GM18520 (cell line): ENCODE data around the gene SLCO2A1.

Experiments used
- ATAC-seq: cut with Tn5 transposase; IDR thresholded peaks from one replicate; pipeline ENCODE4 v1.9.1; 2021; ENCODE audit not compliant: unreplicated experiment

The SLCO2A1 gene

DNA sequence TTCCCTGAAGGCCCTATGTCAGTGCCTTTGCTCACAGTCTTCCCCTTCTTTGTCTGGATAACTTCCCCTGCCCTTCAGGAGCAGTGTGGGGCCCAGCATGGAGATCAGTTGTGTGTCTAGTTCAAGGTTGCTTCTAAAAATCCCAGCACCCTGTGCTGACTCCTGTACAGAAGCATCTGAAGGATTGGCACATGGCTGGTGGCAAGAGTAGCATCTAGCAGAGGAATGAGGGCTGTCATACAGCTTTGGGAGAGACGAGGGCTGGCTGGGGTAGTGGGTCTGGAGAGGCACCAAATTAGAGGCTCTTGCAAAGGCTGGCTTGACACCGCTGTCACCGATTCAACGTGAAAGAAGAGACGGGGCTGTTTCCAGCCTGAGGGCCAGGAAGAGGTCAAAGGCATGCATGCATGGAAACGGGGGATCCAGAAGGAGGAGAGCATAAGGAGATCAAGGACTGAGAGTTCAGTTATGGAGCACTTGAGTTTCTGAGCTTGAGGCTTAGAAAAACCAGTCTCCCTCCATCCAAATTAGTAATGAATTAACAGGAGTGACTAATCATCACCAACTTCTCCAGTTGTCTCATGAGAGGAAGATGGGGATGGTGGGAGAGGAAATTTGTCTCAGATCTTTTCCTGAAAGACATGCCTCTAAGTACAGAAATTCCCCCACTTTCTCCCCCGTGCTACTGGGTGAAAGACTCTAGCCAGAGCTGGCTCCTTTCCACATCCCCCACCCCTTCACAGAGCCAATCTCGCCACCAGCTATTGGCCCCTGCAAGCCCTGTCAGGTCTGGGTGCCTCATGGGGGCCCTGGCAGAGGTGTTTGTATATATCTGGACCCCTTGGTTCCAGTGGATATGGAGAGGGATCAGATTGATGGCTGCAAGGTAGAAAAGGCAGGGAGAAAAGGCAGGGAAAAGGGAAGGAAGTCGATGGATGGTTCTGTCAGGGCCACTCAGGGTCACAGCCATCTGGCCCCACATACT is 45.9 kb downstream of the SLCO2A1 start:
- ATAC-seq, result no peak

DNA sequence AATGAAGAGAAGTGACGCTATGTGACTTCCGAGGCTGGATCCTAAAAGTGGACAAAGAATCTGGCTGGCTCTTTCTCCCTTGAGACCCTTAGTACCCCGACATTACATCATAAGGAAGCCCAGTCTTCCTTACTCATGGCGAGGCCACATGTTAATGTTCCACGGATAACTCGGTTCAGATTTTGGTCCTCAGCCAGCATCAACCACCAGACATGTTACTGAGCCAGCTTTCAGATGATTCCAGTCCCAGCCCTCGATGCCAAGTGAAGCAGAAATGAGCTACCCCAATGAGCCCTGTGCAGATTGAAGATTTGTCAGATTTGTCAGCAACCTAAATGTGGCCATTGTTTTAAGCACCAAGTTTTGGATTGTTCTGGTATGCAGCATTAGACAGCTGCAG is 46.6 kb downstream of the SLCO2A1 start:
- ATAC-seq, result no peak

DNA sequence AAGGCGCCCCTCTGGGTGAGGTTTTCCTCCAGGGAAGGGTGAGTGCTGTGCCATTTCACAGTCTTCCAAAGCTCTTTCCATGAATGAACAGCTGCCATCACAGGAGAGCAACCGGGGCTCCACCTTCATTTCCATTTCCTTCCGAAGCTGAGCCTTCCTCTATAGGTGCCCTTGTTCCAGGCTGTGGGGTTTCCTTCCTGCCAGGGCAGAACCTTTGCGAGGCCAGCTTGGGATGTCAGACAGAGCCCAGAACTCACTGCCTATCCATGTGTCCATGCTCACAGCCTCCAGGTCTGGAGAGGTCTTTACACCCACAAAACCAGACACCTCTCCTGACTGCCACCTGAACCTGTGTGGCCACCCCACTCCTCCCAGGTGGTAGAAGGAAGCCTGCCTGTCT is 49.2 kb downstream of the SLCO2A1 start:
- ATAC-seq, result no peak

DNA sequence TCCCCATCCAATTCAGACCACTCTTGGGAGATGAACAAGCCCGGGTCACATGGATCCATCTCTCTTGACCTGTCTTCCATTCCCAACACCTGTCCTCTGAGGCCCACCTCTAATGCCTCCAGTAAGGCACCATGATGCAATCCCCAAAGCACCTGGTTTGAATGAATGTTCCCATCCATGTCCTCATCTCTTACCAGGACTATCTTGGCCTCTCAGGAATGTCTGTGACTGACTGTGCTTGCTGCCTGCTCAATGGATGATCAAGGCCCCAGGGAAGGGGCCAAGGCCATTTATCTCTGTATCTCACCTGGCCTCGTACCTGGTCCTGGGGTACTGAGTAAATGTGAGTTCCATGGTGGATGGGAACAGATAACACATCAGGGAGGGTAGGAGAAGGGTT is 49.7 kb downstream of the SLCO2A1 start:
- no peak for ATAC-seq

DNA sequence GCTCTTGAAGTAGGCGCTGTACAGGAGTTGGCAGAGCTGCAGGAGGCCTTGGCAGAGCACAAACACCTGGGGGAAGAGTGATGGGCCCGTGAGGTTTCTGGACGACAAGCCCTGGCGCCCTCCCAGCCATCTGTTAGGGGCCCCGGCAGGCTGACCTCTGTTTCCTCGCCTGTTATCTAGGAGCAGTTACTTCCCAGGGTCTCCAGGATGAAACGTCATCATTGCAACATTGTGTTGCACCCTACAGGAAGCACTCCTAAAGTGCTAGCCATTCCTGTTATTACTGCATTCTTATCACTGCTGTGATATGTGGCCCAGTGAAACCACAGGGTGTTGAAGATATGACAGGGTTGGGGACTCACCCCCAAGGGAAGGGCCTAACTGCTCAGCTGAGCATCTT is 50.2 kb downstream of the SLCO2A1 start:
- ATAC-seq, result no peak

DNA sequence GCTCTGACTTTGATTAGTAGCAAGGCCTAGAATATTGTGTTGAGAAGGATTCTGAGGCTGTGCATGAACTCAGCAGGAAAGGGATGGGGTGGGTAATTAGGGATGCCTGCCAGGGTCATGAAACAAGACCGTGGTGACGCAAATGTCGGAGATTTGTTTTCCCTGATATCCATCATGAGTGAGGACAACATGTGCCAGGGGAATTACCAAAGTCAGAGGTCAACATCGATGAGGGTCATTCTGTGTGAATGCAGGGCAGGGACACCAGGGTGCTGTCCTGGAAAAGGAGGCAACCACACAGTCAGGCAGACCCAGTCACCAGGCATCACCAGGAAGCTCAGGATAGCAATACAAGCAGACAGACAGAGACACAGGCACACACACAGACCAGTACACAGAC is 52.2 kb downstream of the SLCO2A1 start:
- no peak for ATAC-seq

DNA sequence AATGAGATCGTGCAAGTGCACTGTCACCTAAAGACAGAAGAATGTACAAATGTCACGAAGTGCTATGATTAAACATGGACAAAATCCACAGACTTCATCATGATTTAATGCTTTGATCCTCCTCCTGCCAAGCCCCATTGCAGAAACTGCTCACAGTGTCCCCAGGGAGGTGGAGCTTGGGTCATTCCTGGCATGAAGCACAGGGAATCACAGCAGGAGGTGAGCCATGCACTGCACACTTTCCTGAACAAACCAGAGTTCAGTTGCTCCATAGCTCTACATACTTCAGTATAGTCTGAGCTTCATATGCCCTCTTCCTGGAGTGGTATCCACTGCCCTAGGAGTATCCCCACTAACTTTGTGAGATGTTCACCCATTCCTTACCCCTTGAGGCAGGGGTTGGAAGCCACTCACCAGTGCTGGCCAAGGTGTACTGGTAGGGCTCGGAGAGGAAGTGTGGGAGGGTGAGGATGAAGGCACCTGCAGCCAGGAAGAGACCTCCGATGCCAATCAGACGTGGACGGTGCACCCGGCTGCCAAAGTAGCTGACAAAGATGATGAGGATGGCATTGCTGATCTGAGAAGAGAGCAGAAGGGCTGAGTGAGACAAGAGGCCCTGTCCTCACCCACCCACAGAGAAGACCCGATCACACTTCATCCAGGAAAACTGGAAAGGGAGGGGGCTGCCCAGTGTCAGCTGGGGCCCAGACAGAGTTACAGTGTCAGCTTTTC is 56.3 kb downstream of the SLCO2A1 start:
- ATAC-seq, result no peak

DNA sequence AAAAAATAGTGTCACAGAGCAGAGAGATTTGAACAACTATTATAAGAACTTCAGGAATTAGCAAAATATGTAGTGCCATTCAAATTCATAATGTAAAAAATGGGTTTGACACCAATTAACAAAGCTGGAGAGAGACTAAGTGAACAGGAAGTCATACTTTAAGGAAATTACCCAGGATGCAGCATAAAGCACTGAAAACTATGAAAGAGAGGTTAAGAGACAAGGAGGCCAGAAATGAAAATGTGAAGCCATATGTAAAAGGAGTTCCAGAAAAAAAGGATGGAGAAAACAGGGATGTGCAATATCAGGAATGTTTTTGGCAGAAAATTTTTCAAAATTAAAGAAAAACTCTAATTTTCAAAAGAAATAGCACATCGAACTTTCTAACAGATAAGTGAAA is 57.6 kb downstream of the SLCO2A1 start:
- ATAC-seq, result no peak

DNA sequence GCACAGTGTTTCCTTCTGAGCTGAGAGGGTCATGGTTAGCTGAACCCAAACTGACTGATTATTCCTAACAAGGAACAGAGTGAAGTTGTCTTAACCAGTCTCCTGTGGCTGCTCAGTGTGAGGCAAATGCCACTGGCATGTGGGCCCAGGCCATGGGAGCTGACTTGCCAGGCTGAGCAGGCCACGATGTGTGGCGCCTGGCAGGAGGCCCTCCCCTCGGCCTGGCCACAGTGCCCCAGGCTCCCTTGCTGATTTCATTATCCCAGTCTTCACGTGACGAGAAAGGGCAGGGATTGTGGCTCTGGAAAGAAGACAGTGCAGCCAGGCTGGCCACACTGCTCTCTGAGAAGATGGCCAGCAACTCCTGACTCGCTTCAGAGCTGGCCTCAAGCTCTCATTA is 58.8 kb downstream of the SLCO2A1 start:
- ATAC-seq, result no peak

DNA sequence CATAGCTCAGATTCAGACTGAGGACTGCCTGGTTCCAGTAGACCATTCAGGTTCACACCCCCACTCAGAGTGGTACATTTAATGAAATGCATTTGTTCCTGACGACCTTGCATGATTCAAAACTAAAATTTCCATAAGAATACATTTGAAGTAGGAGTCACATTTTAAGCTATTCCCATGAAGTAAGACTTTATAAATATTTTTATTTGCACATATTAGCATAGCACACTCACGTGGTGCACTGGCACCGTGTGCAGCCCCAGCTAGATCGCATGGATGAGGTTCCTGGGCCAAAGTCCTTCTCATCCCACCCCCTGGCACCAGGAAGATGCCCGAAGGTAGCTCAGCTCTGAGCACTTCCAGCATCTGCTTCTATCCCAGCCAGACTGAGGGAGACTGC is 59.4 kb downstream of the SLCO2A1 start:
- no peak for ATAC-seq

DNA sequence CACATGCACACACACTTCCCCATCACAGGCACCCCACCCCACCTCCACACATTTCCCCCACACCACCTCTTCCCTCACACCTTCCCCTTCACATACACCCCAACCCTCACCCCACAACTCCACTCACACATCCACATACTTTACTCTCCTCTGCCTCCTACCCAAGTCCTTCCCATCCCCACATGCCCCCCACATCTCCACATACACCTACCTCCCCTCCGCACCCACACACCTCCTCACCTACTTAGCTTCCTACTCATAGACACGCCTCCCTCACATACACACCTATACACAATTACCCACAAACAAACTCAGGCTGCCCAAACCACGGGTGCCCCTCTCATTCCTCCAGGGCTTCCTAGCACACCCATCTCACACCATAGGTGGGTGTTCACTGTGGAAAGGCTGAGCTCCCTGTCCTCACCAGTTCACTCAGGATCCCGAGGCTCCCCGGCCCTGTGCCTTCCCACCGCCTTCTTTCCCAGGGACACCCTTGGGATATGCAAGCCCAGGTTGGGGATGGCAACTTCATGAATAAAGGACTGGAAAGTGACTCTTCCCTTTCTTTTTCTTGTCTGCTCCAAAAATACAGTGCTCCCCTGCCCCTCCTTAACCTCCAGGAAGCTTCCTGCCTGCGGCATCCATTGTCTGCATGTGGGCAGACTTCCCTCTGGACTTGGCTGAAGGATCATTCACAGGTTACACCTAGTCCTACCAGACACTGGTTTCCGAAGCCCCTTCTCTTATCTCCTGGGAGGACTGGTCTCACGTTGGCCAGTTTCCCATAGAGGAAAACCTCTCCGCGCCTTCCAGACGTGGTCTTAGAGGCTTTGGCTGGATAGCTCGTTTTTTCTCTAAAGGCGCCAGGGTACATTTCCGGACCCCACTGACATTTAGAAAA is 61.5 kb downstream of the SLCO2A1 start:
- no peak for ATAC-seq

DNA sequence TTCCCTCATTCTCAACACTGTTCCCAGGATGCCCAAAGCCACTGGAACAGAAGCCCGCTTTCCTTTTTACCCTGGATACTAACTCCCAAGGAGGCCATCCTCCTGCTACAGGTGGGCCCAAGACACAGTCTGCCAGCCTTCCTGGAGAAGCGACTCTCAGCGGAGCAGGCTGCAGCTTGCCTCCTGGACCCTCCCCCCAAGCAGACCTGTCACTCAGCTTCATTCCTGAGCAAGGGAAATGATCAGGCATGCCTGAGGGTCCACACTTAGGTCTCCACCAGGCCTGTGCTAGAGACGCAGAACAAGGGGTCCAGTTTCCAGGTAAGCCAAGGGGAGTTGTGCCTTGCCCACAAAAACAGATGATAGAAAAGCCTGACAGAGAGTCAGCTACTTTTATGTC is 62.8 kb downstream of the SLCO2A1 start:
- ATAC-seq, result no peak

DNA sequence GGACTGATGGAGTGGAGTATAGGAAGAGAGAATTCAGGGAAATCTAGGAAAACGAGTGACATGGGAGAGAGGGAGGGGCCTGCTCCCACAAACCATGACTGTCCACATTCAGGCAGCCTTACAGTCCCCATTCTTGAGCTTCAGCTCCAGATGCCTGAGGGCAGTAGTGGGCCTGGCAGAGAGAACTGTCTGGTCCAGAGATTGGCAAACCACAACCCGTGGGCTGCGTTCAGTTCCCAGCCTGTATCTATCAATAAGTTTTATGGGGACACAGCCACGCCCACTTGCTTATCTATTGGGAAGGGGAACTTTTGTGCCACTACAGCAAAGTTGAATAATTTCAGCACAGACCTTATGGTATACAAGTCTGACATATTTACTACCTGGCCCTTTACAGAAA is 63.8 kb downstream of the SLCO2A1 start:
- ATAC-seq, result no peak

DNA sequence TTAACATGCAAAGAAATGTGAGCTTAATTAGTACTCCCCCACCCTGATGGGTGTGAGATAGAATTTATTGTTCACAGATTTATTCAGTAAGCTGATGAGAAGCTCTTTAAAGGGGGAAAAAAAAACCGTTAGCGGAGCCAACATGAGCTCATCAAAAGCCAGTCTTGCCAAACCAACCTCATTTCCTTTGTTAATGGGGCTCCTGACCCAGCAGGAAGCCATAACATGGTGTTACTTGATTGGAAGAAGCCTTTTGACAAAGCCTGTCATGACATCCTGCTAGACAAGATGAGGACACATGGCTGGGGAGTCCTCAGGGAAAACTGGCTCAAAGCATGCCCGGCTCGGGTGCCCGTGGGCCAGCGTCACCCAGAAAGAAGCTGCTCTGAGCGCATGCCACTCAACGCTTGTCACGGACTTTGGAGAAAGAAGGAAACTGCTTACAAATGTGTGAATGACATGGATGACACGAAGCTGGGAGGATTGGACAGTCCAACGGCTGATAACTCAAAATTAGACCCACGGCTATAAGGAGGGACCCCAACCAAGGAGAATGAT is 64.6 kb downstream of the SLCO2A1 start:
- ATAC-seq, result no peak

DNA sequence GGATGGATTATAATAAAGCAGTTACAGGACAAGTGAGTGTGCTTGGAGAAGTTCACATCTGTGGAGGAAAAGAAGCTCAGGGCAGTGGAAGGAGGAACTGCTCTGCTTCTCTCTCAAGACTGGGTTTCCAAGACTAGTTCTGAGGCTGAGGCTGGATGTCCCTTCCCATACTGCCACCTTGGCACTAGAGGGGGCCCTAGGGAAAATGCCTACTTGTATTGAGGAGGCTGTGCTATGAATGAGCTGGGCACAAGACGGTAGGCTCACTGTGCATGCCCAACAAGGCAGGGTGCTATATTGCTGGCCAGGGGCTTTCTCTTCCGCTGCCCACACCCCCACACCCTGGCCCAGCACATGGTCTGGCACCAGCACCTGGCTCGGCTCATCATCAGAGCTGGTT is 65.2 kb downstream of the SLCO2A1 start:
- no peak for ATAC-seq

DNA sequence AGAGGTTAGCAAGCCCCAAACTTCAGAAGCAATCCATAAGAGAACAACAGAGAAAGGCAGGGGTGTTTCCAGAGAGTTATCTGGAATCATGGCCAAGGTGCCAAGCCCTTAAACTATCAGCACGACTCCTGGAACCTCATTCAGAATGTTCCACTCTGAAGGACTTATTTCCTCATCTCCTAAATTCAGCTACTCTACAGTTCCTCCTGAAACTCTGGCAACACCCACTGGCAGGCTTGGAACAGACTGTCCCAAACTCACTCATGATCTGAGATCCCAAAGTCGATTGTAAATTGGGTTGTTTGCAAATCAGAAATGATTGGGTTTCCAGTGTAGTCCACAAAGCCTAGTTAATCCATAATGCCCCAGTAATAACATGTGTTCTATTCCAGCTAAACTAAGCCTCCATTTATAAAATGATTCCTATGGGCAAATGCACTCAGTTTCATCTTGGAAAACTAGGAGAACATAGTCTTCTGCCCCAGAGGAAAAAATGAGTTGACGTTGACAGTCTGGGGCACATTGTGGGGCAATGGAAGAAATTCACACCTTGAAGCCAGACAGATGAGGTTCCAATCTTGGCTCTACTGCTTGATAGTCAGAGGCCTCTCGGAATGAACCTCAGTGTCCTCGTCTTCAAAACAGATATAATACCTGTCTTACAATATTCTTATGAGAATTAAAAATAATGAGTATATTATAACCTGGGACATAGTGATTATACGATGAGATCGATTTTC is 65.9 kb downstream of the SLCO2A1 start:
- ATAC-seq, result no peak

DNA sequence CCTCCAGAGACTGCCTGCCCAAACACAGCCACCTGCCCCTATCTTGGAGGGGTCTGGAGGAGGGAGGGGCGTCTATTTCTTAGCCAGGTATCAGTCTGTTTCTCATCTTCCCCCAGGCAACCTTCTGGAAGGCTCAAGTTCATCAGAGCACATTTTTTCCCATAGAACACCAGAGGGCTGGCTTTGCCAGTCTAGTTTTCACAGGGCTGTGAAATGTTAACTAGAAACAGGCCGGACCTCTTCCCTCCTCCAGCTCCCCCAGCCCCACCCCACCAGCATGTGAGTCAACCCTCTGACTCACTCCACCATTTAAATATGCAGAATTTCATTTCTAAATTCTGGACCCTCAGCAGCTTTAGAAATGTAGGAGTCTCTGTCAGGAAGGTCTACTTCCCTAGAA is 66.9 kb downstream of the SLCO2A1 start:
- ATAC-seq, result no peak

DNA sequence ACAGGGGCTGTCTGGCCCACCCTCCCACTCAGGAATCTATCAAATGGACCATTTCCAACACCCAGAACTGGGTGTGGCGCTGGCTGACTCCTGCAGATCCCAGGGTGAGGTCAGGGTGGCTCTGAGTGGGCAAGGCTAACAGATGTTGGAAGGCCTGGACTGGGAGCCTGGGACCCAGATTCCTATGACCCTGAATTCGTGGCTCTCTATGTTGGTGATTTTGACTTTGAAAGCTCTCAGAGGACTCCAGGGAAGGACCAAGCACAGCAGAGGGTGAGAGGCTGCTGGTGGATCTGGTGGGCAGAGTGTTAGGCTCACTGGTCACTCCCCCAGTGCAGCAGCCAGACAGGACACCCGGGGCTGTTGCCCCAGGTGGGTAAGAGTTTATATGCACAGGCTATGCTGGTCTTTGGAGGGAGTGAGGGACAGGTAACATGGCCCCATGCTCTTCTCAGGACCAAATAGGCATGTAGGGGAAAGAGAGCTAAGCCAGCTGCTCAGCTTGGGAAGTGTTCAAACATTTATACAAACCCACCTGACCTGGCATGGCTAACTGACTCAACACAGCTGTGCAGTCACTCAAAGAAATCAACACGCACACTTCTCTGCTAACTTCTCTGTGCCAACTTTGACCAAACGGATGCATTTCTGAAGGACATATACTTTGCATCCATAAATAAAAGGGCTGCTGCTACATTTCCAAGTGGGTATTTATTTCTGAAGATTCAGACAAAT is 71.5 kb downstream of the SLCO2A1 start:
- no peak for ATAC-seq

DNA sequence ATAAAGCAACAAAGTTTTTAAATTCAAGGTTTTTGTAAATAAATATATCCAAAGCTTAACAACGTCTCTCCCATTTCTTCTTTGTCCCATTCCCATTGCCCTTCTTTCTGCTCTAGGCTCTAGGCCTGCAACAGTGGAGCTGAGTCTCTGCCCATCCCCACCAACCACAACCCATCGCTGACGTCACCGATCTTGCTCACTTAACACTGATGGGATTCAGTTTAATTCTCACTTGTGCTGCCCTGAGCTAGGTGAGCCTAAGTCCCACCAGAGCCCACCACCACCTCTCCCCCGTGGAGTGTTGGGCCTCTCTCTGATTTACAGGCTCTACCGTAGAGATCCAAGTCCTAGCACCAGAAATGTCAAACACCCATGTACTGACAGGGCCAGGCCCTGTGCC is 72.7 kb downstream of the SLCO2A1 start:
- ATAC-seq, result no peak

DNA sequence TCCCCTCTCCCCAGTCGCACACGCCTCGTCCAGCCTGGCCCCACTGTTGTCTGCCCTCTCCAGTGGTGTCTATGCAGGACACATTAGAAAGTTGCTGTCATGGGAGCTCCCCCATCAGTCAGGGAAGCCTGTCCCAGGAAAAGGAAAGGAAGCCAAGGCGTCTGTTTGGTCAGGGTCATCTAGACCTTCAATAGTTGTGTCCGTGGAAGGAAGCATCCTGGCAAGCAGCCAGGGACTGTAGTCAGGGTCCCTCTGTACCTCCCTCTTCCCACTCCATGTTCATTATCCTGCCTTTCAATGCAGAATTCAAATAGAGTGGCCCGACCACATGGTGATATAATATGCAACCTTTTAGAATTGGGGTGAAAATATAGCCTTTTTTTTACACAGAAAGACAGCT is 73.4 kb downstream of the SLCO2A1 start:
- no peak for ATAC-seq
